WTC11 (cell line): ENCODE measurements around the gene NAV2. TPM values are rescaled to one million over a fixed set of nuclear protein-coding genes. Genes with fewer than 3 reads are reported as not detected.
A peak's percentile ranks its signal among the peaks of the same experiment; 100 is the strongest.

Experiments used
- ATAC-seq: fragments of 200-7000 bp; cut with Tn5 transposase; 2 replicates; pipeline ENCODE4 v1.10.0; 2021; ENCODE audit warnings: mild to moderate bottlenecking, moderate library complexity
- CTCF ChIA-PET: fragments of 300-600 bp; sonication (Branson Sonifier 250); formaldehyde crosslinking; loops from one replicate; lab custom pipeline; 2021; ENCODE audit warnings: antibody characterized with exemption; lab: Charles Lee
- POLR2A ChIA-PET: fragments of 350-600 bp; sonication (Branson Sonifier 250); formaldehyde crosslinking; loops from one replicate; lab custom pipeline; 2021; ENCODE audit warnings: antibody characterized with exemption; lab: Charles Lee
- DNase-seq: peaks from one replicate; pipeline ENCODE4 v3.0.0; 2021; ENCODE audit warnings: low spot score
- H3K27ac Mint-ChIP-seq: 2 replicates; pipeline ENCODE4 v1.8.0; 2021; ENCODE audit warnings: mixed read lengths
- H3K27me3 Mint-ChIP-seq: 2 replicates; pipeline ENCODE4 v1.8.0; 2021; ENCODE audit warnings: low read depth, mild to moderate bottlenecking, moderate library complexity, mixed read lengths
- H3K36me3 Mint-ChIP-seq: 2 replicates; pipeline ENCODE4 v1.8.0; 2021; ENCODE audit warnings: mixed read lengths
- H3K4me1 Mint-ChIP-seq: 2 replicates; pipeline ENCODE4 v1.8.0; 2022; ENCODE audit warnings: mixed read lengths
- H3K4me3 Mint-ChIP-seq: 2 replicates; pipeline ENCODE4 v1.8.0; 2021; ENCODE audit warnings: mild to moderate bottlenecking, moderate library complexity, mixed read lengths
- H3K9me3 Mint-ChIP-seq: 2 replicates; pipeline ENCODE4 v1.8.0; 2021; ENCODE audit warnings: mixed read lengths
- AR ChIP-seq: fragments of 250-450 bp; sonication (Bioruptor Pico); IDR thresholded peaks from 2 replicates; pipeline ENCODE4 v1.9.0; 2021; ENCODE audit warnings: mild to moderate bottlenecking
- ATF1 ChIP-seq: sonication (generic); formaldehyde crosslinking; IDR thresholded peaks from 2 replicates; pipeline ENCODE4 v1.8.1; 2023; ENCODE audit warnings: mild to moderate bottlenecking, moderate library complexity, missing genetic modification reagents
- CREM ChIP-seq: sonication (generic); formaldehyde crosslinking; IDR thresholded peaks from 2 replicates; pipeline ENCODE4 v1.8.1; 2022; ENCODE audit warnings: mild to moderate bottlenecking, missing genetic modification reagents, moderate library complexity
- E2F4 ChIP-seq: sonication (generic); formaldehyde crosslinking; IDR thresholded peaks from 2 replicates; pipeline ENCODE4 v1.8.1; 2022; ENCODE audit warnings: low read depth, mild to moderate bottlenecking, moderate library complexity, missing genetic modification reagents, borderline replicate concordance
- FOXK1 ChIP-seq: sonication (generic); formaldehyde crosslinking; IDR thresholded peaks from 2 replicates; pipeline ENCODE4 v1.8.0; 2022; ENCODE audit warnings: mild to moderate bottlenecking, moderate library complexity, missing genetic modification reagents
- HMGA2 ChIP-seq: fragments of 250-450 bp; sonication (Bioruptor Pico); IDR thresholded peaks from 2 replicates; pipeline ENCODE4 v1.4.0; 2021; ENCODE audit warnings: mild to moderate bottlenecking, moderate library complexity
- HMGXB4 ChIP-seq: sonication (generic); formaldehyde crosslinking; IDR thresholded peaks from 2 replicates; pipeline ENCODE4 v1.8.1; 2023; ENCODE audit warnings: mild to moderate bottlenecking, moderate library complexity, missing genetic modification reagents
- JAZF1 ChIP-seq: fragments of 250-450 bp; sonication (Bioruptor Pico); IDR thresholded peaks from 2 replicates; pipeline ENCODE4 v1.9.0; 2021; ENCODE audit warnings: moderate library complexity, mild to moderate bottlenecking, inconsistent platforms
- KAT7 ChIP-seq: sonication (generic); formaldehyde crosslinking; IDR thresholded peaks from 2 replicates; pipeline ENCODE4 v1.8.1; 2023; ENCODE audit warnings: missing genetic modification reagents, mild to moderate bottlenecking, borderline replicate concordance
- NFATC4 ChIP-seq: fragments of 250-450 bp; sonication (Bioruptor Pico); IDR thresholded peaks from 2 replicates; pipeline ENCODE4 v1.9.0; 2021; ENCODE audit warnings: mild to moderate bottlenecking
- OVOL2 ChIP-seq: fragments of 250-450 bp; sonication (Bioruptor Pico); IDR thresholded peaks from 2 replicates; pipeline ENCODE4 v1.9.0; 2021; ENCODE audit warnings: mild to moderate bottlenecking, borderline replicate concordance
- PREB ChIP-seq: sonication (generic); formaldehyde crosslinking; IDR thresholded peaks from 2 replicates; pipeline ENCODE4 v1.8.1; 2022; ENCODE audit warnings: mild to moderate bottlenecking, missing genetic modification reagents, moderate library complexity, borderline replicate concordance
- PRRX2 ChIP-seq: fragments of 250-450 bp; sonication (Bioruptor Pico); IDR thresholded peaks from 2 replicates; pipeline ENCODE4 v1.8.0; 2021; ENCODE audit warnings: mild to moderate bottlenecking
- RORB ChIP-seq: fragments of 250-450 bp; sonication (Bioruptor Pico); IDR thresholded peaks from 2 replicates; pipeline ENCODE4 v1.9.0; 2021; ENCODE audit warnings: mild to moderate bottlenecking
- SMAD4 ChIP-seq: sonication (generic); formaldehyde crosslinking; IDR thresholded peaks from 2 replicates; pipeline ENCODE4 v1.8.0; 2022; ENCODE audit warnings: mild to moderate bottlenecking, missing genetic modification reagents
- SP1 ChIP-seq: sonication (generic); formaldehyde crosslinking; conservative IDR thresholded peaks from 2 replicates; pipeline ENCODE4 v1.8.1; 2022; ENCODE audit warnings: missing genetic modification reagents
- TCF7 ChIP-seq: sonication (generic); formaldehyde crosslinking; IDR thresholded peaks from 2 replicates; pipeline ENCODE4 v1.8.0; 2022; ENCODE audit warnings: mild to moderate bottlenecking, low read depth, missing genetic modification reagents, moderate library complexity
- TP53 ChIP-seq: sonication (generic); formaldehyde crosslinking; IDR thresholded peaks from 2 replicates; pipeline ENCODE4 v1.8.1; 2023; ENCODE audit warnings: mild to moderate bottlenecking, missing genetic modification reagents
- USF1 ChIP-seq: sonication (generic); formaldehyde crosslinking; IDR thresholded peaks from 2 replicates; pipeline ENCODE4 v1.8.0; 2022; ENCODE audit warnings: mild to moderate bottlenecking, missing genetic modification reagents
- ZNF138 ChIP-seq: sonication (generic); formaldehyde crosslinking; conservative IDR thresholded peaks from 2 replicates; pipeline ENCODE4 v1.8.1; 2022; ENCODE audit warnings: mild to moderate bottlenecking, moderate library complexity, missing genetic modification reagents
- ZNF425 ChIP-seq: fragments of 250-450 bp; sonication (Bioruptor Pico); conservative IDR thresholded peaks from 2 replicates; pipeline ENCODE4 v1.9.0; 2021; ENCODE audit warnings: mild to moderate bottlenecking
- ZNF532 ChIP-seq: fragments of 250-450 bp; sonication (Bioruptor Pico); IDR thresholded peaks from 2 replicates; pipeline ENCODE4 v1.9.0; 2021; ENCODE audit warnings: mild to moderate bottlenecking, borderline replicate concordance
- ZNF671 ChIP-seq: fragments of 250-450 bp; sonication (Bioruptor Pico); IDR thresholded peaks from 2 replicates; pipeline ENCODE4 v1.8.0; 2021; ENCODE audit warnings: mild to moderate bottlenecking
- total RNA-seq: library from RNA; stranded (reverse); gene quantifications from 3 replicates; pipeline ENCODE4 v1.2.3, GENCODE V29; 2021

The NAV2 gene
- total RNA-seq, 1 experiment from 2014 or later, result 42.8 TPM

- ATAC-seq (no peak), DNase-seq (no peak)
- Mint-ChIP-seq H3K36me3 (peaks cover 16% of the 10 kb centered on the region), H3K4me1 (peaks cover 39% of the 10 kb centered on the region), H3K9me3 (no peaks in the 10 kb centered on the region), H3K27ac (peak overlapping the region; percentile 61), H3K4me3 (no peak overlapping the region), H3K27me3 (no peaks in the 10 kb centered on the region)
- ChIA-PET POLR2A (no interaction called here), CTCF (interaction anchor here (1.3 kb wide), 1 partner anchor 214 kb away, joined by 4 read pairs; no protein-coding TSS in a partner anchor)
- TF ChIP-seq JAZF1 (no peak), TCF7 (CRISPR knock-in tag) (no peak), PREB (CRISPR knock-in tag) (no peak), ZNF532 (CRISPR knock-in tag) (no peak), ZNF138 (CRISPR knock-in tag) (no peak), SP1 (CRISPR knock-in tag) (no peak), KAT7 (no peak), E2F4 (CRISPR knock-in tag) (no peak), PRRX2 (CRISPR knock-in tag) (no peak)
- TF ChIP-seq, all 79 proteins: peak for 0
Observed at GRCh38 chr11:19913893-19914249, 201.2 kb downstream of the NAV2 start.

- Mint-ChIP-seq H3K4me3 (no peak overlapping the region), H3K27ac (no peak overlapping the region), H3K9me3 (no peaks in the 10 kb centered on the region), H3K4me1 (peaks cover 32% of the 10 kb centered on the region), H3K27me3 (no peaks in the 10 kb centered on the region), H3K36me3 (peaks cover 16% of the 10 kb centered on the region)
- DNase-seq (no peak), ATAC-seq (no peak)
- no peak for TF ChIP-seq RORB (CRISPR knock-in tag)
- TF ChIP-seq USF1, result no peak
- TF ChIP-seq AR (CRISPR knock-in tag), result no peak
- no peak for TF ChIP-seq ATF1 (CRISPR knock-in tag)
- TF ChIP-seq ZNF425 (CRISPR knock-in tag), result no peak
- no peak for TF ChIP-seq HMGXB4 (CRISPR knock-in tag)
- TF ChIP-seq HMGA2 (CRISPR knock-in tag), result no peak
- TF ChIP-seq FOXK1 (CRISPR knock-in tag), result no peak
- no peak for TF ChIP-seq TCF7 (CRISPR knock-in tag)
- no peak for TF ChIP-seq CREM (CRISPR knock-in tag)
- no peak for TF ChIP-seq TP53 (CRISPR knock-in tag)
- no peak for TF ChIP-seq NFATC4 (CRISPR knock-in tag)
- no peak for TF ChIP-seq OVOL2 (CRISPR knock-in tag)
- TF ChIP-seq SMAD4 (CRISPR knock-in tag), result no peak
- no peak for TF ChIP-seq ZNF671 (CRISPR knock-in tag)
- ChIA-PET POLR2A (no interaction called here), CTCF (interaction anchor here (1.4 kb wide), 1 partner anchor 10 kb away, joined by 4 read pairs; no protein-coding TSS in a partner anchor)
Observed at GRCh38 chr11:19915808-19916207, 203.2 kb downstream of the NAV2 start.
